Amygdala (tissue), 56 donors: ENCODE data around the gene PPM1A.

Experiments
- DNase-seq, 56 donors: peaks; one replicate each; lab custom pipeline; 2025; lab: John Stamatoyannopoulos, UW

Gene PPM1A

GRCh38 chr14:60248697-60249318, at the start of gene PPM1A:
TSS of gene PPM1A (plus strand) at chr14:60249221. CDS start at chr14:60282704, 33,483 bp downstream.
- peak; percentile 49 to 96 (median 90) for DNase-seq

- DNase-seq, result no peak
Observed at GRCh38 chr14:60199321-60199720, 49.7 kb upstream of the PPM1A start.

GRCh38 chr14:60204104-60204842, 44.7 kb upstream of the PPM1A start:
- DNase-seq, result no peak

GRCh38 chr14:60204843-60205774, 43.9 kb upstream of the PPM1A start:
- no peak for DNase-seq

GRCh38 chr14:60206249-60206670, 42.8 kb upstream of the PPM1A start:
- no peak for DNase-seq

GRCh38 chr14:60206837-60207533, 42.0 kb upstream of the PPM1A start:
- DNase-seq, result no peak

GRCh38 chr14:60210703-60211102, 38.3 kb upstream of the PPM1A start:
- no peak for DNase-seq

GRCh38 chr14:60211153-60211552, 37.9 kb upstream of the PPM1A start:
- no peak for DNase-seq

- no peak for DNase-seq
Observed at GRCh38 chr14:60212503-60213371, 36.3 kb upstream of the PPM1A start.

- DNase-seq, result no peak
Observed at GRCh38 chr14:60214003-60214402, 35.0 kb upstream of the PPM1A start.

GRCh38 chr14:60214415-60215126, 34.5 kb upstream of the PPM1A start:
- DNase-seq, result no peak

- no peak for DNase-seq
Observed at GRCh38 chr14:60215127-60215444, 33.9 kb upstream of the PPM1A start.

- DNase-seq, result no peak
Observed at GRCh38 chr14:60215520-60216420, 33.3 kb upstream of the PPM1A start.

- DNase-seq, result no peak
Observed at GRCh38 chr14:60217713-60218112, 31.3 kb upstream of the PPM1A start.

- no peak for DNase-seq
Observed at GRCh38 chr14:60220084-60220483, 28.9 kb upstream of the PPM1A start.

- DNase-seq, result no peak
Observed at GRCh38 chr14:60220917-60221316, 28.1 kb upstream of the PPM1A start.

GRCh38 chr14:60221457-60221856, 27.6 kb upstream of the PPM1A start:
- no peak for DNase-seq

GRCh38 chr14:60222820-60223219, 26.2 kb upstream of the PPM1A start:
- DNase-seq, result peak in 54 of 56 donors; percentile 9 to 92 (median 72)
